Melanocyte of skin (primary cell): ENCODE results near the gene TUT4. TPM values are rescaled to one million over a fixed set of nuclear protein-coding genes. Genes with fewer than 3 reads are reported as not detected.

ENCODE experiments used
- total RNA-seq, 2 donors: library from RNA; depleted of rRNA; stranded (reverse); fragments of >200 nt; gene quantifications; 2 replicates each; pipeline ENCODE4 v1.2.3, GENCODE V29; 2012

Gene TUT4
- total RNA-seq = 10 to 100 TPM; 17.9 to 23.6 TPM

GRCh38 chr1:52552505-52553361, at the start of gene TUT4:
Gene TUT4 (minus strand): TSS chr1:52553092. CDS start chr1:52526280, 26,812 bp downstream.

GRCh38 chr1:52601991-52602855, 49.3 kb upstream of the TUT4 start, which contains the start of gene GPX7:
Gene GPX7 (plus strand): TSS chr1:52602371. CDS start chr1:52602410, 39 bp downstream.

GRCh38 chr1:52404116-52404974, 148.5 kb downstream of the TUT4 start, which contains the start of the genes ORC1 and PRPF38A:
Gene ORC1 (minus strand): TSS chr1:52404423. CDS start chr1:52402223, 2,200 bp downstream.
Gene PRPF38A (plus strand): TSS chr1:52404602. CDS start chr1:52404750, 148 bp downstream.

Other genes starting within 250 kb of the TUT4 start
- 10 to 100 TPM; 42.0 to 50.6 TPM for gene CC2D1B, start 186.9 kb downstream of the TUT4 start, total RNA-seq
- gene ORC1, start 148.7 kb downstream of the TUT4 start, total RNA-seq = 10 to 100 TPM in 1 of 2 donors, 1 to 10 TPM in 1; 5.5 to 23.0 TPM
- 10 to 100 TPM in 1 of 2 donors, 1 to 10 TPM in 1; 6.5 to 11.3 TPM for gene PRPF38A, start 148.5 kb downstream of the TUT4 start, total RNA-seq
- gene GPX7, start 49.3 kb upstream of the TUT4 start, total RNA-seq = 10 to 100 TPM; 14.8 to 17.0 TPM
- not detected for gene SHISAL2A, start 80.1 kb upstream of the TUT4 start, total RNA-seq
- gene COA7, start 145.3 kb upstream of the TUT4 start, total RNA-seq = 10 to 100 TPM; 15.8 to 23.6 TPM
- 10 to 100 TPM; 30.6 to 38.5 TPM for gene ZYG11B, start 173.4 kb upstream of the TUT4 start, total RNA-seq